ENCODE data around the gene SMARCA1. TPM values are rescaled to one million over a fixed set of nuclear protein-coding genes. Genes with fewer than 3 reads are reported as not detected.

The SMARCA1 gene
- total RNA-seq, 2 experiments from 2014 or later: 0.21 to 0.23 TPM

DNA sequence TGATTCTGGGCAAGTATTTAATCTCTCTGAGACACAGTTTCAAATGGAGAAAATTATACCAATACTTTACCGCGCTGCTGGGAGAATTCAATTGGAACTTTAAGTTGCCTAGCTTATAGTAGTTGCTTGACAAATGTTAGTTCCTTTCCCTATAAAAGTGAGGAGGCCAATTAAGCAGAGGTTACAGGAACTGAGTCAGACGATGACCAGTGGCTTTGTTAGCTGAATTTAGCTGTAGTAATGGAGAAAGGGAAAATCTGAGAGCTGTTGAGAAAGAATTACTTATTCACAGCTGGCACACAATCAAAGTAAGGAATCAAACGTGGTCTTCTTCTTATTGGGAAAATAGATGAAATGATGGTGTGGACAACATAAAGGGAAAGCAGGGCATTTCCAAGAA, 29.6 kb downstream of the SMARCA1 start:
- CTCF ChIA-PET: no interaction called here
- DNase-seq (no peak), ATAC-seq (no peak)
- no peak overlapping the region for H3K4me3 Mint-ChIP-seq
- POLR2A ChIA-PET: no interaction called here
- no peaks in the 10 kb centered on the region for H3K36me3 Mint-ChIP-seq (ENCODE audit: low read depth)
- H3K27me3 Mint-ChIP-seq: no peaks in the 10 kb centered on the region
- no peaks in the 10 kb centered on the region for H3K9me3 Mint-ChIP-seq (ENCODE audit: low read depth)
- no peaks in the 10 kb centered on the region for H3K4me1 Mint-ChIP-seq
- intact Hi-C loops (cut with DNase I, micrococcal nuclease): no loop called here
- H3K27ac Mint-ChIP-seq: no peak overlapping the region

DNA sequence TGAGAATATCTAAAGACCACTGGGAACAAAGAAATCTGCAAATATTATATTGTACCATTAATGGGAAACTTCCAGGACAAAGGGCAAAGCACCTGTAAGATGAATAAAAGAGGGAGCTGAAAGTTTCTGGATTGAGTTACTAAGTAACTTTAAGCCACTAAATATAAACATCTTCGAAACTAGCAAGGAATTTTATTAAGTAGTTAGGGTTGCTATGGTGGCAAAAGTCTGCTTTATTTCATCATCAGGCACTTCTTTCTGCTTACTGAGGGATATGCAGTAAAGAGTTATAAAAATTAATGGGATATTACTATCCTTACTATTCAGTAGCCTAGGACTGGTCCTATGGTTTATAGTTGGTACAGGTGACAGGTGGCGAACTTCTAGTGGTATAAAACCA, 33.0 kb downstream of the SMARCA1 start:
- CTCF ChIA-PET: no interaction called here
- intact Hi-C loops (cut with DNase I, micrococcal nuclease): no loop called here
- ATAC-seq: no peak
- no peak for DNase-seq
- H3K4me3 Mint-ChIP-seq: no peak overlapping the region
- POLR2A ChIA-PET: no interaction called here
- no peaks in the 10 kb centered on the region for H3K9me3 Mint-ChIP-seq (ENCODE audit: low read depth)
- H3K36me3 Mint-ChIP-seq (ENCODE audit: low read depth): no peaks in the 10 kb centered on the region
- no peak overlapping the region for H3K27ac Mint-ChIP-seq
- no peaks in the 10 kb centered on the region for H3K27me3 Mint-ChIP-seq
- no peaks in the 10 kb centered on the region for H3K4me1 Mint-ChIP-seq

- H3K4me1 Mint-ChIP-seq: no peaks in the 10 kb centered on the region
These were observed 34.9 kb downstream of the SMARCA1 start for GRCh38 chrX:129488359-129488758.

GRCh38 chrX:129480889-129481288, 42.4 kb downstream of the SMARCA1 start:
- no peak overlapping the region for H3K27ac Mint-ChIP-seq
- POLR2A ChIA-PET: no interaction called here
- no peak for DNase-seq
- no peaks in the 10 kb centered on the region for H3K27me3 Mint-ChIP-seq
- ATAC-seq: no peak
- no peaks in the 10 kb centered on the region for H3K36me3 Mint-ChIP-seq (ENCODE audit: low read depth)
- no peaks in the 10 kb centered on the region for H3K9me3 Mint-ChIP-seq (ENCODE audit: low read depth)
- no peaks in the 10 kb centered on the region for H3K4me1 Mint-ChIP-seq
- intact Hi-C loops (cut with DNase I, micrococcal nuclease): no loop called here
- CTCF ChIA-PET: no interaction called here
- no peak overlapping the region for H3K4me3 Mint-ChIP-seq

More at GRCh38 chrX:129488359-129488758, 34.9 kb downstream of the SMARCA1 start:
- H3K4me3 Mint-ChIP-seq: no peak overlapping the region
- no peaks in the 10 kb centered on the region for H3K27me3 Mint-ChIP-seq
- POLR2A ChIA-PET: no interaction called here
- H3K36me3 Mint-ChIP-seq (ENCODE audit: low read depth): no peaks in the 10 kb centered on the region
- CTCF ChIA-PET: no interaction called here
- ATAC-seq (no peak), DNase-seq (no peak)
- no peaks in the 10 kb centered on the region for H3K9me3 Mint-ChIP-seq (ENCODE audit: low read depth)
- no peak overlapping the region for H3K27ac Mint-ChIP-seq
- intact Hi-C loops (cut with DNase I, micrococcal nuclease): no loop called here

- no peak overlapping the region for H3K4me3 Mint-ChIP-seq
- intact Hi-C loops (cut with DNase I, micrococcal nuclease): no loop called here
- CTCF ChIA-PET: no interaction called here
- POLR2A ChIA-PET: no interaction called here
- H3K4me1 Mint-ChIP-seq: no peaks in the 10 kb centered on the region
- no peaks in the 10 kb centered on the region for H3K27me3 Mint-ChIP-seq
- H3K27ac Mint-ChIP-seq: no peak overlapping the region
- no peaks in the 10 kb centered on the region for H3K9me3 Mint-ChIP-seq (ENCODE audit: low read depth)
- no peak for ATAC-seq
- no peak for DNase-seq
- H3K36me3 Mint-ChIP-seq (ENCODE audit: low read depth): no peaks in the 10 kb centered on the region
These were observed 44.8 kb downstream of the SMARCA1 start for GRCh38 chrX:129478516-129478915.

- no peak for DNase-seq
- intact Hi-C loops (cut with DNase I, micrococcal nuclease): no loop called here
- no peak for ATAC-seq
- H3K4me1 Mint-ChIP-seq: no peaks in the 10 kb centered on the region
- POLR2A ChIA-PET: no interaction called here
- CTCF ChIA-PET: no interaction called here
- H3K9me3 Mint-ChIP-seq (ENCODE audit: low read depth): no peaks in the 10 kb centered on the region
- no peak overlapping the region for H3K27ac Mint-ChIP-seq
- H3K4me3 Mint-ChIP-seq: no peak overlapping the region
- H3K27me3 Mint-ChIP-seq: no peaks in the 10 kb centered on the region
- H3K36me3 Mint-ChIP-seq (ENCODE audit: low read depth): no peaks in the 10 kb centered on the region
These were observed 51.2 kb downstream of the SMARCA1 start for GRCh38 chrX:129472116-129472515.

GRCh38 chrX:129462707-129463106, 60.6 kb downstream of the SMARCA1 start:
- no peak for DNase-seq
- Mint-ChIP-seq H3K9me3 (ENCODE audit: low read depth) (no peaks in the 10 kb centered on the region), H3K27ac (no peak overlapping the region), H3K4me3 (no peak overlapping the region), H3K4me1 (no peaks in the 10 kb centered on the region), H3K36me3 (ENCODE audit: low read depth) (no peaks in the 10 kb centered on the region), H3K27me3 (no peaks in the 10 kb centered on the region)
- ATAC-seq: no peak
- ChIA-PET POLR2A (no interaction called here), CTCF (no interaction called here)
- intact Hi-C loops (cut with DNase I, micrococcal nuclease): loop anchor here in 1 of 2 experiments (2.0 kb wide), 1 partner anchor 144 kb away; no protein-coding TSS in a partner anchor

DNA sequence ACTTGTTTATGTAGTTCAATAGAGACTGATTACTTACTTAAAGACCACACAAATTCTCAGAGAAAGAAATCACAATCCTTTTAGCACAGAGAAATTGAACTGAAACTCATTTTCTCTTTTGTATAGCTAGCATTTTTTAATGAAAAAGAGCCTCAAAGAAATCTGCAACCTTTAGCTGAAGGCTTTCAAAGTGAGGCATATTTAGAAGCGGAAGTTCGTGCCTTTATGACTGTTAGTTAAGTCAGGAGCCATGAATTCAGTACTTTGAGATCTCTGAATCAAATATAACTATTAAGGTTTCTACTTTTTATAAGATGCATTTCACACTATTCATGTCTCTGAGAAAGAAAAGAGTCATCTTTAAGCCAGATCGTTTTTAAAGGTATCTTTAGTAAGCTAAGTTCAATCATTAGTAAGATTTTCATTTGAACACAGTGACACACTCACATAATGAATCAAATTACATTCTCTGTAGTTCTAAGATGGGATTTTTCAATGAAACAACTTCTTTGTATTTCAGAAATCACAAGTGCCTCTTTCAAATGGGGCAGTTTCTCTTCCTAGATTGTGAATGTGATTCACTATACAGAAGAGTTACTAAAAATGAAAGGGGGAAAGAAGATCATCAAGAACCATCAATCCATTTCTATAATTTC, 61.4 kb downstream of the SMARCA1 start:
- CTCF ChIA-PET: interaction anchor here (0.7 kb wide), 1 partner anchor 10 kb away, joined by 3 read pairs; no protein-coding TSS in a partner anchor
- no peak overlapping the region for H3K4me3 Mint-ChIP-seq
- POLR2A ChIA-PET: no interaction called here
- H3K9me3 Mint-ChIP-seq (ENCODE audit: low read depth): no peaks in the 10 kb centered on the region
- DNase-seq: no peak
- no peaks in the 10 kb centered on the region for H3K4me1 Mint-ChIP-seq
- H3K36me3 Mint-ChIP-seq (ENCODE audit: low read depth): no peaks in the 10 kb centered on the region
- H3K27me3 Mint-ChIP-seq: no peaks in the 10 kb centered on the region
- H3K27ac Mint-ChIP-seq: no peak overlapping the region
- intact Hi-C loops (cut with DNase I, micrococcal nuclease): loop anchor here in 1 of 2 experiments (2.0 kb wide), 1 partner anchor 143 kb away; no protein-coding TSS in a partner anchor
- ATAC-seq: no peak

GRCh38 chrX:129452523-129452922, 70.8 kb downstream of the SMARCA1 start:
- Mint-ChIP-seq H3K36me3 (ENCODE audit: low read depth) (no peaks in the 10 kb centered on the region), H3K4me1 (no peaks in the 10 kb centered on the region), H3K27me3 (no peaks in the 10 kb centered on the region), H3K9me3 (ENCODE audit: low read depth) (no peaks in the 10 kb centered on the region), H3K4me3 (no peak overlapping the region), H3K27ac (no peak overlapping the region)
- DNase-seq (no peak), ATAC-seq (no peak)
- ChIA-PET CTCF (interaction anchor here (0.9 kb wide), 1 partner anchor 9 kb away, joined by 3 read pairs; no protein-coding TSS in a partner anchor), POLR2A (no interaction called here)
- intact Hi-C loops (cut with DNase I, micrococcal nuclease): no loop called here

DNA sequence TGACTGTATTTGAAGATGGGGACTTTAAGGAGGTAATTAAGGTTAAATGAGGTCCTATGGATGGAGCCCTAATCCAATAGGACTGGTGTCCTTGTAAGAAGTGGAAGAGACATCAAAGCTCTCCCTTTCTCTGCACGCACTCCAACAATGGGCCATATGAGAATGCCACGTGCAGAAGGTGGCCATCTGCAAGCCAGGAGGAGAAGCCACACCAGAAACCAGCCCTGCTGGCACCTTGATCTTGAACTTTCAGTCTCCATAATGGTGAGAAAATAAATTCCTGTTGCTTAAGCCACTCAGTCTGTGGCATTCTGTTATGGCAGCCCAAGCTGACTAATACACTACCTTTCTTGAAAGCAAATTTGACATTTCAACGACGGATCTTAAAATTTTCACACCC, 73.2 kb downstream of the SMARCA1 start:
- no peaks in the 10 kb centered on the region for H3K9me3 Mint-ChIP-seq (ENCODE audit: low read depth)
- no peaks in the 10 kb centered on the region for H3K36me3 Mint-ChIP-seq (ENCODE audit: low read depth)
- H3K4me3 Mint-ChIP-seq: no peak overlapping the region
- DNase-seq (no peak), ATAC-seq (no peak)
- intact Hi-C loops (cut with DNase I, micrococcal nuclease): no loop called here
- H3K27ac Mint-ChIP-seq: no peak overlapping the region
- POLR2A ChIA-PET: no interaction called here
- no peaks in the 10 kb centered on the region for H3K27me3 Mint-ChIP-seq
- CTCF ChIA-PET: interaction anchor here (0.7 kb wide), 1 partner anchor 22 kb away, joined by 3 read pairs; no protein-coding TSS in a partner anchor
- no peaks in the 10 kb centered on the region for H3K4me1 Mint-ChIP-seq

DNA sequence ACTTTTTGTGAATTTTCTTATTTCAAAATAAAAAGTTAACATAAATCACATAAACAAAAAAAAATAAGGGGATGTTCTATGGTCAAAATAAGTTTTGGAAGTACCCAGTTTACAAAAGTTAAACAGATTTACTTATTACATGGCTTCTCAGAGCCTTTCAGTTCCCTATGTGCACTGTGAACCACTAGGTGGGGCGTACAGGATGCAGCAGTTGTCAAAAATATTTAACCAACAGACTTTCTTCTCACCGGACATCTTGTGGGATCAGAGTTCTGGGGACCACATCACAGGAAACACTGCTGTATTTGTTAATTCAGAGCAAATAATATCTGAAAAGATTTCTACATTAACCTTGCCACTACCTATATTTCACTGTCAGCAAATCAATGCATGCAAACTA, 74.1 kb downstream of the SMARCA1 start:
- H3K27me3 Mint-ChIP-seq: no peaks in the 10 kb centered on the region
- ATAC-seq (no peak), DNase-seq (no peak)
- no peaks in the 10 kb centered on the region for H3K9me3 Mint-ChIP-seq (ENCODE audit: low read depth)
- no peak overlapping the region for H3K27ac Mint-ChIP-seq
- CTCF ChIA-PET: no interaction called here
- intact Hi-C loops (cut with DNase I, micrococcal nuclease): no loop called here
- POLR2A ChIA-PET: no interaction called here
- H3K4me3 Mint-ChIP-seq: no peak overlapping the region
- no peaks in the 10 kb centered on the region for H3K36me3 Mint-ChIP-seq (ENCODE audit: low read depth)
- no peaks in the 10 kb centered on the region for H3K4me1 Mint-ChIP-seq

- intact Hi-C loops (cut with DNase I, micrococcal nuclease): no loop called here
- ATAC-seq (no peak), DNase-seq (no peak)
- H3K4me1 Mint-ChIP-seq: no peaks in the 10 kb centered on the region
- no peak overlapping the region for H3K4me3 Mint-ChIP-seq
- ChIA-PET CTCF (no interaction called here), POLR2A (no interaction called here)
- no peaks in the 10 kb centered on the region for H3K27me3 Mint-ChIP-seq
- no peak overlapping the region for H3K27ac Mint-ChIP-seq
- H3K36me3 Mint-ChIP-seq (ENCODE audit: low read depth): no peaks in the 10 kb centered on the region
- H3K9me3 Mint-ChIP-seq (ENCODE audit: low read depth): no peaks in the 10 kb centered on the region
These were observed 77.9 kb downstream of the SMARCA1 start for GRCh38 chrX:129445436-129445835.

DNA sequence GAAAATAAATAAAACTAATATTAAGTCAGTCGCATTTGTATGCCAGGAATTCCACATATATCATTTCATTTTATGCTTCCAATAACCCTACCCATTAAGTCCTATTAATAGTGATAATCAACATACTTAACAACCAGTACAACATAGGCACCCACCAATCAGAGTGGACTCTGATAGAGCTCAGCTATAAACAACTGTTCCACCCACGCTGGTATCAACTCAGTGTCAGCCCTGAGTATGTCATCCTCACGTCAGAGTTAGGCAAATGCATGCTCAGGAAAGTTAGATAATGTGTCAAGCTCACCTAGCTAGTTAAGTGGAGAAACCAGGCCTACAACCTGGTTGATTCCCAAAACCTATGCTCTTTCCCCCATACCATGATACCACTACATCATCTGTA, 89.3 kb downstream of the SMARCA1 start:
- H3K4me1 Mint-ChIP-seq: no peaks in the 10 kb centered on the region
- ChIA-PET CTCF (no interaction called here), POLR2A (no interaction called here)
- H3K27ac Mint-ChIP-seq: no peak overlapping the region
- H3K36me3 Mint-ChIP-seq (ENCODE audit: low read depth): no peaks in the 10 kb centered on the region
- ATAC-seq: no peak
- no peaks in the 10 kb centered on the region for H3K9me3 Mint-ChIP-seq (ENCODE audit: low read depth)
- no peaks in the 10 kb centered on the region for H3K27me3 Mint-ChIP-seq
- no peak for DNase-seq
- intact Hi-C loops (cut with DNase I, micrococcal nuclease): no loop called here
- no peak overlapping the region for H3K4me3 Mint-ChIP-seq
